GM12878 (cell line): ENCODE measurements around the gene KRTAP12-4. TPM values are rescaled to one million over a fixed set of nuclear protein-coding genes. Genes with fewer than 3 reads are reported as not detected.
"Not testable (repeated sequence)": the region's sequence is repeated elsewhere in the genome, so short reads cannot be mapped to it uniquely, and the experiment has no call there.

Experiments
- ATAC-seq: fragments of 200-7000 bp; cut with Tn5 transposase; 3 replicates; pipeline ENCODE4 v1.9.1; 2020; ENCODE audit warnings: mild to moderate bottlenecking, moderate library complexity
- BruUV-seq: library from RNA; stranded (reverse); fragments of 400-500 nt; replicated peaks from 2 replicates; lab custom pipeline; 2021; lab: Mats Ljungman, UMichigan
- CTCF ChIA-PET: fragments of 300-600 bp; sonication (Branson Sonifier 250); formaldehyde crosslinking; extraction: SDS; loops from one replicate; lab custom pipeline; 2021; ENCODE audit warnings: inconsistent platforms; lab: Yijun Ruan, JAX
- POLR2A ChIA-PET: fragments of 350-600 bp; formaldehyde crosslinking; extraction: SDS; loops from one replicate; lab custom pipeline; 2021; ENCODE audit warnings: inconsistent platforms; lab: Charles Lee
- RAD21 ChIA-PET: fragments of 300-600 bp; sonication (Branson Sonifier 250); formaldehyde crosslinking; loops from one replicate; lab custom pipeline; 2023; ENCODE audit warnings: antibody characterized with exemption; ENCODE audit not compliant: unreplicated experiment; lab: Charles Lee
- SMC1A ChIA-PET: fragments of 300-600 bp; sonication (Branson Sonifier 250); formaldehyde crosslinking; loops from one replicate; lab custom pipeline; 2023; ENCODE audit not compliant: unreplicated experiment, uncharacterized antibody; lab: Charles Lee
- DNase-seq: peaks from one replicate; pipeline ENCODE4 v3.0.0-alpha.2; 2011; ENCODE audit warnings: low read depth, low spot score
- FAIRE-seq: peaks from 3 replicates; lab custom pipeline; 2011; peaks lifted over from hg19 to GRCh38; lab: Jason Lieb, UNC
- H2AFZ ChIP-seq: 2 replicates; pipeline ENCODE4 v1.6.0; 2011; ENCODE audit warnings: low read depth, low read length, control low read depth; ENCODE audit not compliant: control insufficient read depth
- H3K27ac ChIP-seq: 2 replicates; pipeline ENCODE4 v1.5.1; 2011; ENCODE audit warnings: control low read depth; ENCODE audit not compliant: control insufficient read depth, insufficient read depth
- H3K27me3 ChIP-seq, 2 experiments: replicated peaks in 1 of 2; 2 replicates each; pipeline versions ENCODE4 v1.6.0 to v1.6.1; 2011; ENCODE audit warnings: low read length in 1 of 2; ENCODE audit not compliant: control insufficient read depth in 2 of 2, insufficient read depth in 2 of 2
- H3K36me3 ChIP-seq, 2 experiments: 2 replicates each; pipeline ENCODE4 v1.5.1; 2011; ENCODE audit warnings: low read length in 1 of 2; ENCODE audit not compliant: control insufficient read depth in 2 of 2, insufficient read depth in 2 of 2
- H3K4me1 ChIP-seq: 2 replicates; pipeline ENCODE4 v1.6.1; 2011; ENCODE audit warnings: mild to moderate bottlenecking, low read length, moderate library complexity, mixed read lengths; ENCODE audit not compliant: control insufficient read depth, insufficient read depth
- H3K4me2 ChIP-seq: 2 replicates; pipeline ENCODE4 v1.6.0; 2011; ENCODE audit warnings: control low read depth; ENCODE audit not compliant: control insufficient read depth, insufficient read depth
- H3K4me3 ChIP-seq: fragments of 200-600 bp; sonication (generic); 2 replicates; pipeline ENCODE4 v1.5.1; 2016
- H3K79me2 ChIP-seq: 2 replicates; pipeline ENCODE4 v1.6.0; 2011; ENCODE audit warnings: low read length; ENCODE audit not compliant: control insufficient read depth, insufficient read depth
- H3K9ac ChIP-seq: 2 replicates; pipeline ENCODE4 v1.8.0; 2011; ENCODE audit warnings: low read length, control low read depth, mixed read lengths; ENCODE audit not compliant: control insufficient read depth, insufficient read depth
- H3K9me3 ChIP-seq: replicated peaks from 3 replicates; pipeline ENCODE4 v1.5.1; 2011; ENCODE audit warnings: mild to moderate bottlenecking, low read length; ENCODE audit not compliant: control insufficient read depth, insufficient read depth
- H4K20me1 ChIP-seq: 2 replicates; pipeline ENCODE4 v1.6.0; 2011; ENCODE audit not compliant: control insufficient read depth, insufficient read depth
- ATF2 ChIP-seq: IDR thresholded peaks from 2 replicates; pipeline ENCODE4 v1.6.1; 2012; ENCODE audit warnings: low read length, inconsistent platforms
- CREM ChIP-seq: IDR thresholded peaks from 2 replicates; pipeline ENCODE4 v1.6.1; 2014; ENCODE audit warnings: antibody characterized with exemption, low read depth
- EZH2 ChIP-seq: IDR thresholded peaks from 2 replicates; pipeline ENCODE4 v1.6.1; 2012; ENCODE audit warnings: low read depth, mild to moderate bottlenecking, control low read depth, inconsistent platforms, low read length, borderline replicate concordance; ENCODE audit not compliant: control insufficient read depth
- HDGF ChIP-seq: fragments of 450-650 bp; IDR thresholded peaks from 2 replicates; pipeline ENCODE4 v1.6.1; 2016; ENCODE audit warnings: antibody characterized with exemption
- IRF4 ChIP-seq: IDR thresholded peaks from 2 replicates; pipeline ENCODE4 v1.6.1; 2011; ENCODE audit warnings: low read depth, low read length
- NR2C1 ChIP-seq: fragments of 450-650 bp; IDR thresholded peaks from 2 replicates; pipeline ENCODE4 v1.6.1; 2017; ENCODE audit warnings: antibody characterized with exemption, mild to moderate bottlenecking, moderate library complexity
- SREBF1 ChIP-seq: IDR thresholded peaks from 2 replicates; pipeline ENCODE4 v1.6.1; 2012; ENCODE audit warnings: mild to moderate bottlenecking, low read length
- YBX1 ChIP-seq: fragments of 450-650 bp; IDR thresholded peaks from 2 replicates; pipeline ENCODE4 v1.6.1; 2016; ENCODE audit warnings: antibody characterized with exemption
- ZNF217 ChIP-seq: fragments of 450-650 bp; IDR thresholded peaks from 2 replicates; pipeline ENCODE4 v1.6.1; 2017; ENCODE audit warnings: antibody characterized with exemption, mild to moderate bottlenecking
- WGBS: methylation state at CpG from one replicate; pipeline ENCODE4 v1.1.6; 2016; ENCODE audit warnings: low lambda C conversion rate; ENCODE audit not compliant: insufficient replicate concordance, insufficient coverage; ENCODE audit errors: missing lambda C conversion rate; 5-methylcytosine and 5-hydroxymethylcytosine counted together
- in situ Hi-C: fragments of 300-500 bp; cut with MboI; formaldehyde crosslinking; loops from 9 replicates; pipeline ENCODE4 v1.14.3; 2018; ENCODE audit warnings: mixed read lengths
- intact Hi-C: fragments of 100-400 bp; cut with micrococcal nuclease; formaldehyde crosslinking; loops from one replicate; pipeline ENCODE4 v1.14.2; 2022; ENCODE audit not compliant: unreplicated experiment
- polyA plus RNA-seq, 11 experiments: library from polyadenylated mRNA; depleted of rRNA in 4 of 11; unstranded in 6 of 11; stranded (reverse) in 5 of 11; fragments of >200 nt; fragmentation: Nextera tagmentation in 4 of 11; fragmentation: Illumina TruSeq in 1 of 11; extraction: Ambion mirVana in 4 of 11; extraction: Trizol in 1 of 11; gene quantifications; 1 replicate in 1 of 11; 2 replicates in 10 of 11; pipeline versions ENCODE4 v1.2.1 to v1.2.3, GENCODE V29; 2011 to 2016; ENCODE audit warnings: inconsistent platforms in 2 of 11, missing spikeins in 2 of 11, low read depth in 1 of 11
- total RNA-seq, 4 experiments: library from RNA; depleted of rRNA in 3 of 4; stranded (reverse); fragments of >200 nt in 3 of 4; fragmentation: Illumina TruSeq in 1 of 4; extraction: Trizol in 1 of 4; gene quantifications; 2 replicates each; pipeline versions ENCODE4 v1.2.1 to v1.2.3, GENCODE V29; 2013 to 2021

The KRTAP12-4 gene
- total and polyA plus RNA-seq, 10 of the 15 experiments (the other 5 are each of a cell fraction or from before 2014, with no cell fraction given) = not detected

GRCh38 chr21:44692798-44693512 lies 38.5 kb upstream of the KRTAP12-4 start:
- Histone ChIP-seq H3K79me2 (no peaks in the 10 kb centered on the region), H3K4me1 (no peaks in the 10 kb centered on the region), H3K4me2 (no peak overlapping the region), H3K27ac (no peak overlapping the region), H4K20me1 (no peaks in the 10 kb centered on the region), H3K27me3 (0 out of 4 replicates have a peak, but pooled peaks cover 0 to 3% of the 10 kb centered on the region in 2 experiments), H3K9me3 (peaks cover 1% of the 10 kb centered on the region; the same call in 2 of the 3 replicates), H3K36me3 (no peaks in the 10 kb centered on the region), H2AFZ (no peak overlapping the region), H3K9ac (no peak overlapping the region), H3K4me3 (no peak overlapping the region)
- no peak for ATAC-seq
- RAD21 ChIA-PET = no interaction called here
- no peak for FAIRE-seq
- in situ Hi-C loops (no loop called here), intact Hi-C loops (no loop called here)
- DNase-seq = no peak
- WGBS = 18% methylated on average over 2 of the region's 2 CpGs
- POLR2A ChIA-PET = no interaction called here
- TF ChIP-seq HDGF = no peak
- no TSS peak for BruUV-seq
- SMC1A ChIA-PET = no interaction called here
- CTCF ChIA-PET = no interaction called here

- intact Hi-C loops = no loop called here
- H3K4me3 ChIP-seq = no peak overlapping the region
- no peaks in the 10 kb centered on the region; the same call in 1 of the 2 replicates for H3K4me1 ChIP-seq
- ChIA-PET RAD21 (no interaction called here), SMC1A (no interaction called here), CTCF (interaction anchor here (2.1 kb wide), 1 partner anchor 51 kb away, joined by 6 read pairs; no protein-coding TSS in a partner anchor), POLR2A (no interaction called here)
- H3K36me3 ChIP-seq = no peaks in the 10 kb centered on the region
- no peaks in the 10 kb centered on the region for H3K27me3 ChIP-seq
- H3K9me3 ChIP-seq = peaks cover 1% of the 10 kb centered on the region; the same call in 2 of the 3 replicates
- ATAC-seq (no peak), DNase-seq (no peak), FAIRE-seq (no peak)
- no peaks in the 10 kb centered on the region for H4K20me1 ChIP-seq
- TF ChIP-seq IRF4 (no peak), CREM (no peak), YBX1 (no peak), NR2C1 (no peak), ATF2 (no peak), EZH2 (no peak), SREBF1 (no peak), ZNF217 (no peak)
- in situ Hi-C loops = no loop called here
- no peak overlapping the region for H3K4me2 ChIP-seq
- no peak overlapping the region for H2AFZ ChIP-seq
- no peak overlapping the region for H3K9ac ChIP-seq
- H3K27ac ChIP-seq = no peak overlapping the region
- WGBS = 3% methylated on average over 2 of the region's 2 CpGs
- no peaks in the 10 kb centered on the region for H3K79me2 ChIP-seq
- BruUV-seq = no TSS peak
Measured at GRCh38 chr21:44691686-44692085, 37.2 kb upstream of the KRTAP12-4 start.

- FAIRE-seq, SMC1A ChIA-PET, ATAC-seq, H3K36me3 ChIP-seq, H4K20me1 ChIP-seq, in situ Hi-C loops, intact Hi-C loops, RAD21 ChIA-PET, H2AFZ ChIP-seq, H3K4me2 ChIP-seq, H3K27me3 ChIP-seq, BruUV-seq, H3K9ac ChIP-seq, H3K4me1 ChIP-seq, CTCF ChIA-PET, DNase-seq, H3K4me3 ChIP-seq, H3K27ac ChIP-seq, POLR2A ChIA-PET, H3K79me2 ChIP-seq, H3K9me3 ChIP-seq: not testable (repeated sequence)
- WGBS = 0% methylated on average over 3 of the region's 3 CpGs
Measured at GRCh38 chr21:44689740-44690139, 35.3 kb upstream of the KRTAP12-4 start.
